Mesendoderm (in vitro differentiated cells): ENCODE data around the gene ZNF536.

Source experiments
- DNase-seq: peaks from one replicate; pipeline ENCODE4 v3.0.0; 2013
- H2AK5ac ChIP-seq: 2 replicates; pipeline ENCODE4 v1.6.1; 2013; ENCODE audit warnings: low read length, inconsistent platforms
- H2BK120ac ChIP-seq: 2 replicates; pipeline ENCODE4 v1.6.1; 2013; ENCODE audit warnings: low read depth, mild to moderate bottlenecking, low read length, moderate library complexity, mixed read lengths
- H2BK15ac ChIP-seq: replicated peaks from 2 replicates; pipeline ENCODE4 v1.6.1; 2013; ENCODE audit warnings: low read depth, mild to moderate bottlenecking, moderate library complexity
- H2BK5ac ChIP-seq: 2 replicates; pipeline ENCODE4 v1.6.1; 2013; ENCODE audit warnings: low read length, inconsistent platforms
- H3K18ac ChIP-seq: 2 replicates; pipeline ENCODE4 v1.6.1; 2013; ENCODE audit warnings: mild to moderate bottlenecking, low read length, mixed read lengths
- H3K23ac ChIP-seq: one replicate; pipeline ENCODE4 v1.6.1; 2013; ENCODE audit warnings: low read length
- H3K27ac ChIP-seq: 2 replicates; pipeline ENCODE4 v1.5.1; 2013; ENCODE audit warnings: low read depth, mild to moderate bottlenecking, inconsistent platforms, low read length, moderate library complexity
- H3K27me3 ChIP-seq: 2 replicates; pipeline ENCODE4 v1.6.1; 2013; ENCODE audit warnings: low read length, control low read depth, mild to moderate bottlenecking, inconsistent platforms; ENCODE audit not compliant: insufficient read depth, poor library complexity
- H3K36me3 ChIP-seq: 2 replicates; pipeline ENCODE4 v1.6.1; 2013; ENCODE audit warnings: low read length, inconsistent platforms; ENCODE audit not compliant: control insufficient read depth, insufficient read depth
- H3K4ac ChIP-seq: one replicate; pipeline ENCODE4 v1.6.1; 2013; ENCODE audit warnings: low read depth, mild to moderate bottlenecking, low read length, moderate library complexity
- H3K4me1 ChIP-seq: 2 replicates; pipeline ENCODE4 v1.6.1; 2013; ENCODE audit warnings: low read depth, low read length, inconsistent platforms; ENCODE audit not compliant: control insufficient read depth
- H3K4me2 ChIP-seq: 2 replicates; pipeline ENCODE4 v1.6.1; 2013; ENCODE audit warnings: low read length
- H3K4me3 ChIP-seq: 2 replicates; pipeline ENCODE4 v1.5.1; 2013; ENCODE audit warnings: mild to moderate bottlenecking, low read length
- H3K56ac ChIP-seq: one replicate; pipeline ENCODE4 v1.6.1; 2013; ENCODE audit warnings: low read length
- H3K79me1 ChIP-seq: 2 replicates; pipeline ENCODE4 v1.6.1; 2013; ENCODE audit warnings: low read length, inconsistent platforms
- H3K79me2 ChIP-seq: 2 replicates; pipeline ENCODE4 v1.6.1; 2013; ENCODE audit warnings: mild to moderate bottlenecking, low read length; ENCODE audit not compliant: control insufficient read depth, insufficient read depth
- H3K9ac ChIP-seq: 2 replicates; pipeline ENCODE4 v1.6.1; 2013; ENCODE audit warnings: low read length, inconsistent platforms
- H4K5ac ChIP-seq: one replicate; pipeline ENCODE4 v1.6.1; 2013; ENCODE audit warnings: low read length
- H4K8ac ChIP-seq: one replicate; pipeline ENCODE4 v1.6.1; 2013; ENCODE audit warnings: low read depth, mild to moderate bottlenecking, control low read depth, low read length, moderate library complexity
- WGBS: extraction: QIAGEN DNeasy Blood & Tissue Kit; methylation state at CpG from one replicate; pipeline ENCODE4 v1.1.7; 2013; ENCODE audit warnings: low lambda C conversion rate, missing lambda C conversion rate; ENCODE audit not compliant: insufficient coverage; ENCODE audit errors: extremely low coverage; 5-methylcytosine and 5-hydroxymethylcytosine counted together

Gene ZNF536

GRCh38 chr19:30419568-30420180 is 47.5 kb downstream of the ZNF536 start:
- no peak overlapping the region for H4K5ac ChIP-seq
- H2BK15ac ChIP-seq: no peak overlapping the region
- no peak overlapping the region for H3K4me3 ChIP-seq
- no peaks in the 10 kb centered on the region for H3K27me3 ChIP-seq
- WGBS: no CpG with 5 or more reads among the region's 15 CpGs
- no peaks in the 10 kb centered on the region for H3K79me1 ChIP-seq
- H3K4me1 ChIP-seq: no peaks in the 10 kb centered on the region
- no peak overlapping the region for H3K18ac ChIP-seq
- no peak overlapping the region for H3K4ac ChIP-seq
- H3K4me2 ChIP-seq: no peak overlapping the region
- no peak overlapping the region for H3K9ac ChIP-seq
- no peak overlapping the region for H3K56ac ChIP-seq
- no peaks in the 10 kb centered on the region for H3K36me3 ChIP-seq
- H2BK5ac ChIP-seq: no peak overlapping the region
- no peak overlapping the region for H3K23ac ChIP-seq
- no peak overlapping the region for H2AK5ac ChIP-seq
- H4K8ac ChIP-seq: no peak overlapping the region
- H3K79me2 ChIP-seq: no peaks in the 10 kb centered on the region
- H2BK120ac ChIP-seq: no peak overlapping the region
- H3K27ac ChIP-seq: no peak overlapping the region
- no peak for DNase-seq

GRCh38 chr19:30420316-30420715 is 48.1 kb downstream of the ZNF536 start:
- Histone ChIP-seq H2BK5ac (no peak overlapping the region), H2BK15ac (no peak overlapping the region), H3K79me2 (no peaks in the 10 kb centered on the region), H3K18ac (no peak overlapping the region), H2AK5ac (no peak overlapping the region), H2BK120ac (no peak overlapping the region), H3K9ac (no peak overlapping the region), H3K56ac (no peak overlapping the region), H3K27ac (no peak overlapping the region), H3K23ac (no peak overlapping the region), H3K4me3 (no peak overlapping the region), H4K8ac (no peak overlapping the region), H3K79me1 (no peaks in the 10 kb centered on the region), H3K4me2 (no peak overlapping the region), H3K27me3 (no peaks in the 10 kb centered on the region), H3K4me1 (no peaks in the 10 kb centered on the region), H3K36me3 (no peaks in the 10 kb centered on the region), H4K5ac (no peak overlapping the region), H3K4ac (no peak overlapping the region)
- no CpG with 5 or more reads among the region's 8 CpGs for WGBS
- DNase-seq: no peak

GRCh38 chr19:30420881-30421280 is 48.7 kb downstream of the ZNF536 start:
- no peak overlapping the region for H4K8ac ChIP-seq
- no peak overlapping the region for H3K27ac ChIP-seq
- no peaks in the 10 kb centered on the region for H3K4me1 ChIP-seq
- H2BK120ac ChIP-seq: no peak overlapping the region
- H2BK5ac ChIP-seq: no peak overlapping the region
- no peaks in the 10 kb centered on the region for H3K79me1 ChIP-seq
- H3K27me3 ChIP-seq: no peaks in the 10 kb centered on the region
- no peaks in the 10 kb centered on the region for H3K79me2 ChIP-seq
- DNase-seq: no peak
- H3K4me3 ChIP-seq: no peak overlapping the region
- H2AK5ac ChIP-seq: no peak overlapping the region
- no peak overlapping the region for H3K18ac ChIP-seq
- no peak overlapping the region for H3K56ac ChIP-seq
- H2BK15ac ChIP-seq: no peak overlapping the region
- H3K9ac ChIP-seq: no peak overlapping the region
- no peaks in the 10 kb centered on the region for H3K36me3 ChIP-seq
- no peak overlapping the region for H3K4ac ChIP-seq
- no peak overlapping the region for H3K4me2 ChIP-seq
- no CpG with 5 or more reads among the region's 10 CpGs for WGBS
- no peak overlapping the region for H3K23ac ChIP-seq
- no peak overlapping the region for H4K5ac ChIP-seq

GRCh38 chr19:30421571-30421970 is 49.4 kb downstream of the ZNF536 start:
- no peak overlapping the region for H3K27ac ChIP-seq
- H4K8ac ChIP-seq: no peak overlapping the region
- H4K5ac ChIP-seq: no peak overlapping the region
- H3K4ac ChIP-seq: no peak overlapping the region
- H3K9ac ChIP-seq: no peak overlapping the region
- no peak overlapping the region for H3K56ac ChIP-seq
- no peaks in the 10 kb centered on the region for H3K79me1 ChIP-seq
- H3K18ac ChIP-seq: no peak overlapping the region
- H2BK15ac ChIP-seq: no peak overlapping the region
- H3K79me2 ChIP-seq: no peaks in the 10 kb centered on the region
- no peak overlapping the region for H2BK5ac ChIP-seq
- H3K23ac ChIP-seq: no peak overlapping the region
- no peaks in the 10 kb centered on the region for H3K4me1 ChIP-seq
- H3K27me3 ChIP-seq: no peaks in the 10 kb centered on the region
- no peak overlapping the region for H2AK5ac ChIP-seq
- no peak overlapping the region for H2BK120ac ChIP-seq
- no peak overlapping the region for H3K4me3 ChIP-seq
- no peak for DNase-seq
- H3K4me2 ChIP-seq: no peak overlapping the region
- no CpG with 5 or more reads among the region's 8 CpGs for WGBS
- H3K36me3 ChIP-seq: no peaks in the 10 kb centered on the region

GRCh38 chr19:30423481-30423880 is 51.3 kb downstream of the ZNF536 start:
- no peak overlapping the region for H2BK120ac ChIP-seq
- no peaks in the 10 kb centered on the region for H3K4me1 ChIP-seq
- no peak overlapping the region for H3K4me2 ChIP-seq
- no peak for DNase-seq
- no peak overlapping the region for H4K8ac ChIP-seq
- no peak overlapping the region for H3K23ac ChIP-seq
- H3K79me2 ChIP-seq: no peaks in the 10 kb centered on the region
- H4K5ac ChIP-seq: no peak overlapping the region
- H3K56ac ChIP-seq: no peak overlapping the region
- H3K27me3 ChIP-seq: no peaks in the 10 kb centered on the region
- no peaks in the 10 kb centered on the region for H3K36me3 ChIP-seq
- H3K27ac ChIP-seq: no peak overlapping the region
- no peak overlapping the region for H3K18ac ChIP-seq
- no peak overlapping the region for H3K4me3 ChIP-seq
- H2AK5ac ChIP-seq: no peak overlapping the region
- no peak overlapping the region for H2BK5ac ChIP-seq
- no peak overlapping the region for H3K9ac ChIP-seq
- H3K4ac ChIP-seq: no peak overlapping the region
- no peaks in the 10 kb centered on the region for H3K79me1 ChIP-seq
- WGBS: no CpG with 5 or more reads among the region's 11 CpGs
- no peak overlapping the region for H2BK15ac ChIP-seq
